ENCODE data around the gene SCARF2. TPM values are rescaled to one million over a fixed set of nuclear protein-coding genes. Genes with fewer than 3 reads are reported as not detected.

SCARF2 gene
- total RNA-seq, 1 experiment from 2014 or later, result 26.3 TPM

DNA sequence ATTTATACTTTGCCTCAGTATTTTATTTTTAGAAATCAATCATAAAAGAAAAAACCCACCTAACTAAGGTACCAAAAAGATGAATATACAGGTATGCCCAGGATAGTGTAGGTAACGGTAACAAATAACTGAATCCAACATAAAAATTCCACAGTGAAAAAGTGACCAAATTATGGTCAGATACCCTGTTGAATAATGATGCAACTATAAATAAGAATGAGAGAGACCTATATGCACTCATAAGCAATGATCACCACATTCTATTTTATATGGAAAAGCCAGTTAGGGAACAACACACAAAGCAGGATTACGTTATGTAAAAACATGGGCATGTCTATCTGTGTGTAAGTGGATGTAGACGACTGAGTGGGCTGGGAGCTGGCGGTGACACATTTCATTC lies 50.7 kb downstream of the SCARF2 start (continued):
- no peak for TF ChIP-seq ZNF396 (CRISPR knock-in tag; IDR thresholded peaks at IDR 0.05; ENCODE audit: borderline replicate concordance)
- TF ChIP-seq, protein P1, sequence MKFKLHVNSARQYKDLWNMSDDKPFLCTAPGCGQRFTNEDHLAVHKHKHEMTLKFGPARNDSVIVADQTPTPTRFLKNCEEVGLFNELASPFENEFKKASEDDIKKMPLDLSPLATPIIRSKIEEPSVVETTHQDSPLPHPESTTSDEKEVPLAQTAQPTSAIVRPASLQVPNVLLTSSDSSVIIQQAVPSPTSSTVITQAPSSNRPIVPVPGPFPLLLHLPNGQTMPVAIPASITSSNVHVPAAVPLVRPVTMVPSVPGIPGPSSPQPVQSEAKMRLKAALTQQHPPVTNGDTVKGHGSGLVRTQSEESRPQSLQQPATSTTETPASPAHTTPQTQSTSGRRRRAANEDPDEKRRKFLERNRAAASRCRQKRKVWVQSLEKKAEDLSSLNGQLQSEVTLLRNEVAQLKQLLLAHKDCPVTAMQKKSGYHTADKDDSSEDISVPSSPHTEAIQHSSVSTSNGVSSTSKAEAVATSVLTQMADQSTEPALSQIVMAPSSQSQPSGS (CRISPR knock-in tag; IDR thresholded peaks at IDR 0.05; ENCODE audit: borderline replicate concordance, low read depth), result no peak
- TF ChIP-seq, protein P2, sequence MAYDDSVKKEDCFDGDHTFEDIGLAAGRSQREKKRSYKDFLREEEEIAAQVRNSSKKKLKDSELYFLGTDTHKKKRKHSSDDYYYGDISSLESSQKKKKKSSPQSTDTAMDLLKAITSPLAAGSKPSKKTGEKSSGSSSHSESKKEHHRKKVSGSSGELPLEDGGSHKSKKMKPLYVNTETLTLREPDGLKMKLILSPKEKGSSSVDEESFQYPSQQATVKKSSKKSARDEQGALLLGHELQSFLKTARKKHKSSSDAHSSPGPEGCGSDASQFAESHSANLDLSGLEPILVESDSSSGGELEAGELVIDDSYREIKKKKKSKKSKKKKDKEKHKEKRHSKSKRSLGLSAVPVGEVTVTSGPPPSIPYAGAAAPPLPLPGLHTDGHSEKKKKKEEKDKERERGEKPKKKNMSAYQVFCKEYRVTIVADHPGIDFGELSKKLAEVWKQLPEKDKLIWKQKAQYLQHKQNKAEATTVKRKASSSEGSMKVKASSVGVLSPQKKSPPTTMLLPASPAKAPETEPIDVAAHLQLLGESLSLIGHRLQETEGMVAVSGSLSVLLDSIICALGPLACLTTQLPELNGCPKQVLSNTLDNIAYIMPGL (CRISPR knock-in tag; IDR thresholded peaks at IDR 0.05), result no peak
- TF ChIP-seq, protein P3, sequence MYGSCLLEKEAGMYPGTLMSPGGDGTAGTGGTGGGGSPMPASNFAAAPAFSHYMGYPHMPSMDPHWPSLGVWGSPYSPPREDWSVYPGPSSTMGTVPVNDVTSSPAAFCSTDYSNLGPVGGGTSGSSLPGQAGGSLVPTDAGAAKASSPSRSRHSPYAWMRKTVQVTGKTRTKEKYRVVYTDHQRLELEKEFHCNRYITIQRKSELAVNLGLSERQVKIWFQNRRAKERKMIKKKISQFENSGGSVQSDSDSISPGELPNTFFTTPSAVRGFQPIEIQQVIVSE (CRISPR knock-in tag; IDR thresholded peaks at IDR 0.05; ENCODE audit: borderline replicate concordance), result no peak
- TF ChIP-seq CREM (CRISPR knock-in tag; IDR thresholded peaks at IDR 0.05), result no peak
- TF ChIP-seq, protein P4, sequence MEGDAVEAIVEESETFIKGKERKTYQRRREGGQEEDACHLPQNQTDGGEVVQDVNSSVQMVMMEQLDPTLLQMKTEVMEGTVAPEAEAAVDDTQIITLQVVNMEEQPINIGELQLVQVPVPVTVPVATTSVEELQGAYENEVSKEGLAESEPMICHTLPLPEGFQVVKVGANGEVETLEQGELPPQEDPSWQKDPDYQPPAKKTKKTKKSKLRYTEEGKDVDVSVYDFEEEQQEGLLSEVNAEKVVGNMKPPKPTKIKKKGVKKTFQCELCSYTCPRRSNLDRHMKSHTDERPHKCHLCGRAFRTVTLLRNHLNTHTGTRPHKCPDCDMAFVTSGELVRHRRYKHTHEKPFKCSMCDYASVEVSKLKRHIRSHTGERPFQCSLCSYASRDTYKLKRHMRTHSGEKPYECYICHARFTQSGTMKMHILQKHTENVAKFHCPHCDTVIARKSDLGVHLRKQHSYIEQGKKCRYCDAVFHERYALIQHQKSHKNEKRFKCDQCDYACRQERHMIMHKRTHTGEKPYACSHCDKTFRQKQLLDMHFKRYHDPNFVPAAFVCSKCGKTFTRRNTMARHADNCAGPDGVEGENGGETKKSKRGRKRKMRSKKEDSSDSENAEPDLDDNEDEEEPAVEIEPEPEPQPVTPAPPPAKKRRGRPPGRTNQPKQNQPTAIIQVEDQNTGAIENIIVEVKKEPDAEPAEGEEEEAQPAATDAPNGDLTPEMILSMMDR (IDR thresholded peaks at IDR 0.05), result no peak
- TF ChIP-seq ZNF138 (CRISPR knock-in tag; conservative IDR thresholded peaks at IDR 0.05), result no peak
- no peak for TF ChIP-seq ELF4 (CRISPR knock-in tag; IDR thresholded peaks at IDR 0.05; ENCODE audit: low read depth)

DNA sequence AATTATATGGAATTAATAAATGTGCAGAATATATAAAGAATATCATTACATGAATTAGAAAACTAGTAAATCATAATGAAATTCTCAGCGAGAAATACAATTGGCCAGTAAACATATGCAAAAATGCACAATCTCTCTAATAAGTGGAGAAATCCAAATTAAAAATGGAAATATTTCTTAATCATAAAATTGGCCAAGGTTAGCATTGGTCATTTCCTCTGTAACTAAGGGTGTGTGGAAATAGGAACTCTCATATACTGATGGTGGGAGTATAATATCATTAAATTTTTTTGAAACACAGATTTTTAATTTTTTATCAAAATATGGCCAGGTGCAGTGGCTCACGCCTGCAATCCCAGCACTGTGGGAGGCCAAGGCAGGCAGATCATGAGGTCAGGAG lies 51.3 kb downstream of the SCARF2 start:
- Mint-ChIP-seq H3K36me3 (no peaks in the 10 kb centered on the region), H3K9me3 (peaks cover 6% of the 10 kb centered on the region), H3K4me1 (peaks cover 5% of the 10 kb centered on the region; the same call in 1 of the 2 replicates), H3K4me3 (no peak overlapping the region), H3K27ac (no peak overlapping the region), H3K27me3 (ENCODE audit: low read depth) (no peaks in the 10 kb centered on the region)
- ChIA-PET CTCF (no interaction called here), POLR2A (no interaction called here)
- DNase-seq (ENCODE audit: low spot score), result no peak
- no peak for ATAC-seq
- TF ChIP-seq HMGA2 (CRISPR knock-in tag; IDR thresholded peaks at IDR 0.05) (no peak), GRHL2 (CRISPR knock-in tag; IDR thresholded peaks at IDR 0.05; ENCODE audit: insufficient replicate concordance, severe bottlenecking) (no peak), EMX1 (CRISPR knock-in tag; IDR thresholded peaks at IDR 0.05) (no peak), KAT7 (CRISPR knock-in tag; IDR thresholded peaks at IDR 0.05; ENCODE audit: borderline replicate concordance) (no peak), JUN (CRISPR knock-in tag; IDR thresholded peaks at IDR 0.05) (no peak), JAZF1 (CRISPR knock-in tag; IDR thresholded peaks at IDR 0.05) (no peak), MYBL2 (CRISPR knock-in tag; IDR thresholded peaks at IDR 0.05) (no peak)
- TF ChIP-seq, protein P5, sequence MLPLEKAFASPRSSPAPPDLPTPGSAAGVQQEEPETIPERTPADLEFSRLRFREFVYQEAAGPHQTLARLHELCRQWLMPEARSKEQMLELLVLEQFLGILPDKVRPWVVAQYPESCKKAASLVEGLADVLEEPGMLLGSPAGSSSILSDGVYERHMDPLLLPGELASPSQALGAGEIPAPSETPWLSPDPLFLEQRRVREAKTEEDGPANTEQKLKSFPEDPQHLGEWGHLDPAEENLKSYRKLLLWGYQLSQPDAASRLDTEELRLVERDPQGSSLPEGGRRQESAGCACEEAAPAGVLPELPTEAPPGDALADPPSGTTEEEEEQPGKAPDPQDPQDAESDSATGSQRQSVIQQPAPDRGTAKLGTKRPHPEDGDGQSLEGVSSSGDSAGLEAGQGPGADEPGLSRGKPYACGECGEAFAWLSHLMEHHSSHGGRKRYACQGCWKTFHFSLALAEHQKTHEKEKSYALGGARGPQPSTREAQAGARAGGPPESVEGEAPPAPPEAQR (CRISPR knock-in tag; IDR thresholded peaks at IDR 0.05), result no peak
- TF ChIP-seq, protein P6, sequence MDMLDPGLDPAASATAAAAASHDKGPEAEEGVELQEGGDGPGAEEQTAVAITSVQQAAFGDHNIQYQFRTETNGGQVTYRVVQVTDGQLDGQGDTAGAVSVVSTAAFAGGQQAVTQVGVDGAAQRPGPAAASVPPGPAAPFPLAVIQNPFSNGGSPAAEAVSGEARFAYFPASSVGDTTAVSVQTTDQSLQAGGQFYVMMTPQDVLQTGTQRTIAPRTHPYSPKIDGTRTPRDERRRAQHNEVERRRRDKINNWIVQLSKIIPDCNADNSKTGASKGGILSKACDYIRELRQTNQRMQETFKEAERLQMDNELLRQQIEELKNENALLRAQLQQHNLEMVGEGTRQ (CRISPR knock-in tag; IDR thresholded peaks at IDR 0.05), result no peak
- TF ChIP-seq, protein P7, sequence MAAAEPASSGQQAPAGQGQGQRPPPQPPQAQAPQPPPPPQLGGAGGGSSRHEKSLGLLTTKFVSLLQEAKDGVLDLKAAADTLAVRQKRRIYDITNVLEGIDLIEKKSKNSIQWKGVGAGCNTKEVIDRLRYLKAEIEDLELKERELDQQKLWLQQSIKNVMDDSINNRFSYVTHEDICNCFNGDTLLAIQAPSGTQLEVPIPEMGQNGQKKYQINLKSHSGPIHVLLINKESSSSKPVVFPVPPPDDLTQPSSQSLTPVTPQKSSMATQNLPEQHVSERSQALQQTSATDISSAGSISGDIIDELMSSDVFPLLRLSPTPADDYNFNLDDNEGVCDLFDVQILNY (CRISPR knock-in tag; IDR thresholded peaks at IDR 0.05), result no peak
- TF ChIP-seq, protein P8, sequence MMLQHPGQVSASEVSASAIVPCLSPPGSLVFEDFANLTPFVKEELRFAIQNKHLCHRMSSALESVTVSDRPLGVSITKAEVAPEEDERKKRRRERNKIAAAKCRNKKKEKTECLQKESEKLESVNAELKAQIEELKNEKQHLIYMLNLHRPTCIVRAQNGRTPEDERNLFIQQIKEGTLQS (CRISPR knock-in tag; conservative IDR thresholded peaks at IDR 0.05), result no peak
- TF ChIP-seq, protein P9, sequence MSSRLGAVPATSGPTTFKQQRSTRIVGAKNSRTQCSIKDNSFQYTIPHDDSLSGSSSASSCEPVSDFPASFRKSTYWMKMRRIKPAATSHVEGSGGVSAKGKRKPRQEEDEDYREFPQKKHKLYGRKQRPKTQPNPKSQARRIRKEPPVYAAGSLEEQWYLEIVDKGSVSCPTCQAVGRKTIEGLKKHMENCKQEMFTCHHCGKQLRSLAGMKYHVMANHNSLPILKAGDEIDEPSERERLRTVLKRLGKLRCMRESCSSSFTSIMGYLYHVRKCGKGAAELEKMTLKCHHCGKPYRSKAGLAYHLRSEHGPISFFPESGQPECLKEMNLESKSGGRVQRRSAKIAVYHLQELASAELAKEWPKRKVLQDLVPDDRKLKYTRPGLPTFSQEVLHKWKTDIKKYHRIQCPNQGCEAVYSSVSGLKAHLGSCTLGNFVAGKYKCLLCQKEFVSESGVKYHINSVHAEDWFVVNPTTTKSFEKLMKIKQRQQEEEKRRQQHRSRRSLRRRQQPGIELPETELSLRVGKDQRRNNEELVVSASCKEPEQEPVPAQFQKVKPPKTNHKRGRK (CRISPR knock-in tag; IDR thresholded peaks at IDR 0.05; ENCODE audit: borderline replicate concordance), result no peak
- TF ChIP-seq, protein P10, sequence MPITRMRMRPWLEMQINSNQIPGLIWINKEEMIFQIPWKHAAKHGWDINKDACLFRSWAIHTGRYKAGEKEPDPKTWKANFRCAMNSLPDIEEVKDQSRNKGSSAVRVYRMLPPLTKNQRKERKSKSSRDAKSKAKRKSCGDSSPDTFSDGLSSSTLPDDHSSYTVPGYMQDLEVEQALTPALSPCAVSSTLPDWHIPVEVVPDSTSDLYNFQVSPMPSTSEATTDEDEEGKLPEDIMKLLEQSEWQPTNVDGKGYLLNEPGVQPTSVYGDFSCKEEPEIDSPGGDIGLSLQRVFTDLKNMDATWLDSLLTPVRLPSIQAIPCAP (CRISPR knock-in tag; IDR thresholded peaks at IDR 0.05), result no peak
- TF ChIP-seq, protein P11, sequence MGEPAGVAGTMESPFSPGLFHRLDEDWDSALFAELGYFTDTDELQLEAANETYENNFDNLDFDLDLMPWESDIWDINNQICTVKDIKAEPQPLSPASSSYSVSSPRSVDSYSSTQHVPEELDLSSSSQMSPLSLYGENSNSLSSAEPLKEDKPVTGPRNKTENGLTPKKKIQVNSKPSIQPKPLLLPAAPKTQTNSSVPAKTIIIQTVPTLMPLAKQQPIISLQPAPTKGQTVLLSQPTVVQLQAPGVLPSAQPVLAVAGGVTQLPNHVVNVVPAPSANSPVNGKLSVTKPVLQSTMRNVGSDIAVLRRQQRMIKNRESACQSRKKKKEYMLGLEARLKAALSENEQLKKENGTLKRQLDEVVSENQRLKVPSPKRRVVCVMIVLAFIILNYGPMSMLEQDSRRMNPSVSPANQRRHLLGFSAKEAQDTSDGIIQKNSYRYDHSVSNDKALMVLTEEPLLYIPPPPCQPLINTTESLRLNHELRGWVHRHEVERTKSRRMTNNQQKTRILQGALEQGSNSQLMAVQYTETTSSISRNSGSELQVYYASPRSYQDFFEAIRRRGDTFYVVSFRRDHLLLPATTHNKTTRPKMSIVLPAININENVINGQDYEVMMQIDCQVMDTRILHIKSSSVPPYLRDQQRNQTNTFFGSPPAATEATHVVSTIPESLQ (CRISPR knock-in tag; IDR thresholded peaks at IDR 0.05), result no peak

Measured in WTC11 (cell line).